Mononuclear cell (primary cell): ENCODE data around the gene KHDC1L. TPM values are rescaled to one million over a fixed set of nuclear protein-coding genes. Genes with fewer than 3 reads are reported as not detected.
"Not testable (repeated sequence)": the region's sequence is repeated elsewhere in the genome, so short reads cannot be mapped to it uniquely, and the experiment has no call there.

Experiments
- H3K27me3 ChIP-seq: 2 replicates; pipeline ENCODE4 v1.6.0; 2011; ENCODE audit warnings: low read length, control low read depth; ENCODE audit not compliant: insufficient read depth
- H3K4me1 ChIP-seq: 2 replicates; pipeline ENCODE4 v1.5.1; 2011; ENCODE audit warnings: mild to moderate bottlenecking, low read length, control low read depth; ENCODE audit not compliant: insufficient read depth
- H3K4me3 ChIP-seq: 2 replicates; pipeline ENCODE4 v1.5.1; 2011; ENCODE audit warnings: mild to moderate bottlenecking, low read length, moderate library complexity
- H3K9me3 ChIP-seq: 2 replicates; pipeline ENCODE4 v1.5.1; 2011; ENCODE audit warnings: low read depth, mild to moderate bottlenecking, control low read depth, low read length
- total RNA-seq: library from RNA; depleted of rRNA; stranded (reverse); fragments of >200 nt; gene quantifications from one replicate; pipeline ENCODE4 v1.2.3, GENCODE V29; 2012

The KHDC1L gene
- total RNA-seq, 1 donor: not detected

GRCh38 chr6:73233971-73234370 lies 8.7 kb upstream of the KHDC1L start:
- H3K4me3 ChIP-seq, H3K27me3 ChIP-seq, H3K4me1 ChIP-seq, H3K9me3 ChIP-seq: not testable (repeated sequence)

- no peaks in the 10 kb centered on the region for H3K27me3 ChIP-seq
- H3K9me3 ChIP-seq: no peaks in the 10 kb centered on the region
- no peak overlapping the region for H3K4me3 ChIP-seq
- no peaks in the 10 kb centered on the region for H3K4me1 ChIP-seq
These were observed 7.8 kb upstream of the KHDC1L start for GRCh38 chr6:73233048-73233447.

GRCh38 chr6:73231986-73232391 lies 6.7 kb upstream of the KHDC1L start:
- no peaks in the 10 kb centered on the region for H3K4me1 ChIP-seq
- H3K9me3 ChIP-seq: no peaks in the 10 kb centered on the region
- H3K4me3 ChIP-seq: no peak overlapping the region
- H3K27me3 ChIP-seq: no peaks in the 10 kb centered on the region

GRCh38 chr6:73227606-73228255 lies 2.4 kb upstream of the KHDC1L start:
- H3K4me1 ChIP-seq: no peaks in the 10 kb centered on the region
- no peak overlapping the region for H3K4me3 ChIP-seq
- no peaks in the 10 kb centered on the region for H3K9me3 ChIP-seq
- no peaks in the 10 kb centered on the region for H3K27me3 ChIP-seq

GRCh38 chr6:73216859-73217258 lies 8.4 kb downstream of the KHDC1L start:
- Histone ChIP-seq H3K9me3 (no peaks in the 10 kb centered on the region), H3K4me3 (no peak overlapping the region), H3K27me3 (no peaks in the 10 kb centered on the region), H3K4me1 (no peaks in the 10 kb centered on the region)

GRCh38 chr6:73209117-73209516 lies 16.2 kb downstream of the KHDC1L start:
- Histone ChIP-seq H3K4me3 (no peak overlapping the region), H3K9me3 (no peaks in the 10 kb centered on the region), H3K27me3 (no peaks in the 10 kb centered on the region), H3K4me1 (no peaks in the 10 kb centered on the region)

GRCh38 chr6:73207221-73207837 lies 18.0 kb downstream of the KHDC1L start:
- H3K4me1 ChIP-seq: no peaks in the 10 kb centered on the region
- no peaks in the 10 kb centered on the region for H3K9me3 ChIP-seq
- H3K4me3 ChIP-seq: no peak overlapping the region
- H3K27me3 ChIP-seq: no peaks in the 10 kb centered on the region

GRCh38 chr6:73204252-73204651 lies 21.0 kb downstream of the KHDC1L start:
- H3K27me3 ChIP-seq: no peaks in the 10 kb centered on the region
- H3K4me3 ChIP-seq: no peak overlapping the region
- H3K4me1 ChIP-seq: no peaks in the 10 kb centered on the region
- H3K9me3 ChIP-seq: no peaks in the 10 kb centered on the region

- Histone ChIP-seq H3K9me3 (no peaks in the 10 kb centered on the region), H3K4me1 (no peaks in the 10 kb centered on the region), H3K27me3 (no peaks in the 10 kb centered on the region), H3K4me3 (no peak overlapping the region)
These were observed 22.2 kb downstream of the KHDC1L start for GRCh38 chr6:73203098-73203497.

GRCh38 chr6:73200735-73201134 lies 24.6 kb downstream of the KHDC1L start:
- Histone ChIP-seq H3K9me3 (no peaks in the 10 kb centered on the region), H3K4me1 (no peaks in the 10 kb centered on the region), H3K27me3 (no peaks in the 10 kb centered on the region), H3K4me3 (no peak overlapping the region)

GRCh38 chr6:73200247-73200646 lies 25.0 kb downstream of the KHDC1L start:
- no peaks in the 10 kb centered on the region for H3K9me3 ChIP-seq
- H3K4me1 ChIP-seq: no peaks in the 10 kb centered on the region
- no peak overlapping the region for H3K4me3 ChIP-seq
- H3K27me3 ChIP-seq: no peaks in the 10 kb centered on the region

- H3K9me3 ChIP-seq: no peaks in the 10 kb centered on the region
- no peak overlapping the region for H3K4me3 ChIP-seq
- H3K27me3 ChIP-seq: no peaks in the 10 kb centered on the region
- no peaks in the 10 kb centered on the region for H3K4me1 ChIP-seq
These were observed 30.6 kb downstream of the KHDC1L start for GRCh38 chr6:73194744-73195143.

GRCh38 chr6:73193302-73193701 lies 32.0 kb downstream of the KHDC1L start:
- not testable (repeated sequence) for H3K4me1 ChIP-seq, H3K4me3 ChIP-seq, H3K27me3 ChIP-seq, H3K9me3 ChIP-seq

- Histone ChIP-seq H3K4me1 (peaks cover 5% of the 10 kb centered on the region), H3K4me3 (no peak overlapping the region), H3K27me3 (no peaks in the 10 kb centered on the region), H3K9me3 (no peaks in the 10 kb centered on the region)
These were observed 43.2 kb downstream of the KHDC1L start for GRCh38 chr6:73182021-73182607.

GRCh38 chr6:73180763-73181619 lies 44.3 kb downstream of the KHDC1L start:
- H3K9me3 ChIP-seq: no peaks in the 10 kb centered on the region
- peaks cover 9% of the 10 kb centered on the region for H3K4me1 ChIP-seq
- H3K27me3 ChIP-seq: no peaks in the 10 kb centered on the region
- H3K4me3 ChIP-seq: no peak overlapping the region
